ENCODE data around the gene SUFU. TPM values are rescaled to one million over a fixed set of nuclear protein-coding genes. Genes with fewer than 3 reads are reported as not detected.
A peak's percentile ranks its signal among the peaks of the same experiment; 100 is the strongest.

The SUFU gene
- total and polyA plus RNA-seq, 4 donors, result 1.8 to 3.8 (median 2.9) TPM

DNA sequence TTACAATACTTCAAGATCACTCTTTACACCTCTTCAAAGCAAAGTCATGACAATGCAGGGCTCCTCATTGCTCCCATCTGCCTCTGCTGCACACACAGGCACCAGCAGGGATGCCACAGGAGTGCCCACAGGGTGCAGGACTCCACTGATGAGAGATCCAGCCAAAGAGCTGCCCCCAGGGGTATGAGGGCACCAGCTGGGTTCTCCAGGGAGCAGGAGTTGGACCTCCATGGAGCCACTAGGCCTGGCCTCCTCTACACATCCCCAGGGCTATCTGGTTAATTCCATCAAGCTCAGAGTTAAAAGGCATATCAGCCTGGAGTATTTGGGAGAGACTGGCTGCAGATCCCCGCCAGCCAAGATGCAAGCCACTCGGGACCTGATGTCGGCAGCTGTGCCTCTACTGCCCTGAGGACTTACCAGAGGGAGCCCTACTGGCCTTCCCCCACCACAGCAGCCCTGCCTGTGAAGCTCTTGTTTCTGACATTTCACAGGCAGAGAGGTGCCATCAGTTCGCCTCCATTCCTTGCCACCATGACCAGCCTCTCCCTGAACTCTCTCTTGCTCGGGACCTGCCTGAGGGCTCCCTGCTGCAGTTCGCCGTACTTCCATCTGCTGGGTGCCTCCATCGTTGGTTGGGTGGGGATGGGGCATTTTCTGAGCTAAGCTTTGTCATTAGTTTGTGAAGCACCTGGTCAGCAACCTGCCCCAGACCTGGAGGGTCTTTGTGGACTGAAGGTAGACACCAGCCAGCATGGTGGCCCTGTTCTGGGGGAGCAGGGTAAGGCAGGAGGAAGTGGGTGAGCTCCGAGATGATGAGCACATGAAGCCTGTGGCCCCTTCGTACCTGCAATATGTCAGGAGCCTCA, 128.0 kb downstream of the SUFU start:
- Histone ChIP-seq H3K36me3 (ENCODE audit: control insufficient read depth in 4 of 4, insufficient read depth in 3 of 4, low read depth in 1 of 4, low read length in 3 of 4) (peaks cover 0 to 9% (median 0%) of the 10 kb centered on the region in 4 donors), H3K4me1 (ENCODE audit: control insufficient read depth in 4 of 4, insufficient read depth in 4 of 4, low read length in 3 of 4) (peaks cover 15 to 28% (median 19%) of the 10 kb centered on the region in 4 donors), H3K9ac (ENCODE audit: low read depth in 1 of 2, low read length in 2 of 2) (no peak overlapping the region), H3K4me3 (ENCODE audit: low read depth in 1 of 3, low read length in 3 of 3) (no peak overlapping the region), H3K9me3 (ENCODE audit: control insufficient read depth in 4 of 4, low read length in 3 of 4) (no peaks in the 10 kb centered on the region), H3K27ac (ENCODE audit: low read depth in 1 of 2, low read length in 2 of 2) (peak overlapping the region; percentile 47 to 51), H3K27me3 (ENCODE audit: control insufficient read depth in 4 of 4, insufficient read depth in 4 of 4, low read length in 3 of 4) (no peaks in the 10 kb centered on the region)
- TF ChIP-seq TAF1 (conservative IDR thresholded peaks at IDR 0.05) (no peak), HNF4A (conservative IDR thresholded peaks at IDR 0.05) (no peak), GABPA (IDR thresholded peaks at IDR 0.05 in 1 of 2, conservative IDR thresholded peaks at IDR 0.05 in 1 of 2) (no peak), EGR1 (IDR thresholded peaks at IDR 0.05; ENCODE audit: low read depth in 2 of 2) (no peak)
- DNase-seq (ENCODE audit: low spot score), result no peak
- WGBS, result 90% methylated on average over 10 of the region's 10 CpGs

DNA sequence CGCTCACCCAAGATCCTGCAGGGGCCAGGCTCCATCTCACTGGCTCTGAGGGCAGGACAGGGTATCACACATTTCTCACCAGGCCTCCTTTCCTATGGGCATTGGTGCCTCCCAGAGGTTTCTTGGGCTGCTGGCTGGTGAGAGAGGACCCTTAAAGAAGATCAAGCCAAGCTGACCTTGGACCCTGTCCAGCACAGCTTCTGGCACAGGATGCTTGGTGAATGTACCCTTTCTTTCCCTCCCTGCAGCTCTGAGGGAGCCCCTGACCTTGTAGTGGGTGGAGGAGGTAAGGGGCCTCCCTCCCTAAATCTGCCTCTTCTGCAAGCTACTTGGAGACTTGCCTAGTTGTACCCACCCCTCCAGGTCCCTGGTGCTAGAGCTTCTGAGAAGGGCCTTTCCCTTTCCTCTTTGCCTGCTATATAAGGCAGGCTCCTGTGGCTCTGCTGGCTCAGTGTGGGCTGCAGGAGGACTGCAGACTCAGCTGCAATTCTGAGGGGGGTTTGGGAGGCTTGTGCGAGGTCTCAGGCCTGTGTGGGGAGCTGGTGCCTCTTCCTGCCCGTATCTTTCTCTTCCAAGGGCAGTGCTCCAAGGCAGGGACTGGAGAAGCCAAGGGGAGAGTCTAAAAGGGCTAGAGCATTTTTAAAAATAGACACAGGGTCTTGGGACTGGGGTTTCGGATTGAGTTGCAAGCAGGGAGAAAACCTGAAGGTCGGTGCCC, 128.8 kb downstream of the SUFU start:
- H3K9ac ChIP-seq (ENCODE audit: low read depth in 1 of 2, low read length in 2 of 2), result no peak overlapping the region
- peaks cover 8 to 24% (median 13%) of the 10 kb centered on the region in 4 donors for H3K4me1 ChIP-seq (ENCODE audit: control insufficient read depth in 4 of 4, insufficient read depth in 4 of 4, low read length in 3 of 4)
- TF ChIP-seq RAD21 (IDR thresholded peaks at IDR 0.05) (peak in 1 of 2 donors; percentile 5), JUND (IDR thresholded peaks at IDR 0.05) (no peak), FOXA1 (IDR thresholded peaks at IDR 0.05) (no peak), GABPA (IDR thresholded peaks at IDR 0.05 in 1 of 2, conservative IDR thresholded peaks at IDR 0.05 in 1 of 2) (no peak), NR2F2 (IDR thresholded peaks at IDR 0.05) (no peak), EGR1 (IDR thresholded peaks at IDR 0.05; ENCODE audit: low read depth in 2 of 2) (no peak)
- TF ChIP-seq, protein P1, sequence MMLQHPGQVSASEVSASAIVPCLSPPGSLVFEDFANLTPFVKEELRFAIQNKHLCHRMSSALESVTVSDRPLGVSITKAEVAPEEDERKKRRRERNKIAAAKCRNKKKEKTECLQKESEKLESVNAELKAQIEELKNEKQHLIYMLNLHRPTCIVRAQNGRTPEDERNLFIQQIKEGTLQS (IDR thresholded peaks at IDR 0.05), result no peak
- peak overlapping the region; percentile 47 to 51 for H3K27ac ChIP-seq (ENCODE audit: low read depth in 1 of 2, low read length in 2 of 2)
- H3K36me3 ChIP-seq (ENCODE audit: control insufficient read depth in 4 of 4, insufficient read depth in 3 of 4, low read depth in 1 of 4, low read length in 3 of 4), result peaks cover 0 to 9% (median 0%) of the 10 kb centered on the region in 4 donors
- no peak overlapping the region for H3K4me3 ChIP-seq (ENCODE audit: low read depth in 1 of 3, low read length in 3 of 3)
- no peaks in the 10 kb centered on the region for H3K27me3 ChIP-seq (ENCODE audit: control insufficient read depth in 4 of 4, insufficient read depth in 4 of 4, low read length in 3 of 4)
- no peaks in the 10 kb centered on the region for H3K9me3 ChIP-seq (ENCODE audit: control insufficient read depth in 4 of 4, low read length in 3 of 4)
- no peak for DNase-seq (ENCODE audit: low spot score)
- 65% methylated on average over 5 of the region's 5 CpGs for WGBS

DNA sequence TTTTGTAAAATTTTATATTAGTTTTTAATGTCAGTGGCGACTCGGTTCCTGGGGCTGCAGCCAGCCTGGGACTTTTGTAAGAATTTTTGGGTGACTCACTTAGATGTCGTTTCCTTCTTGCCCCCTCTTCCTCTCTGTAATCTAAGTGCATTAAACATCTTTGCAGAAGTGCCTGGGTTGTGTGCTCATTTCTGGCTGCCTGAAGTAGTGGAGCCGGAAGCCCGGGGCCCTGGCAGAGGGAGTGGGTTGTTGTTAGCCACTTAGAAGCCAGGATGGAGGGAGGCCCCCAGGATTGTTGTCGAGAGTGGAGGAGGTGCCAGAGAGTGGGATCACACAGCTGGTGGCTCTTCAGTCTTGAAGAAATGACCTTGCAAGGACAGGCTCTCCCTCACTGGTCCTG, 129.5 kb downstream of the SUFU start:
- peaks cover under 1 to 16% (median 6%) of the 10 kb centered on the region in 4 donors for H3K4me1 ChIP-seq (ENCODE audit: control insufficient read depth in 4 of 4, insufficient read depth in 4 of 4, low read length in 3 of 4)

More for the DNA sequence above, 129.5 kb downstream of the SUFU start:
- WGBS, result 65% methylated on average over 6 of the region's 6 CpGs
- DNase-seq (ENCODE audit: low spot score), result no peak
- H3K36me3 ChIP-seq (ENCODE audit: control insufficient read depth in 4 of 4, insufficient read depth in 3 of 4, low read depth in 1 of 4, low read length in 3 of 4), result peaks cover 0 to 9% (median 0%) of the 10 kb centered on the region in 4 donors
- TF ChIP-seq JUND (IDR thresholded peaks at IDR 0.05), result peak in 1 of 2 donors; percentile 63
- no peak for TF ChIP-seq EGR1 (IDR thresholded peaks at IDR 0.05; ENCODE audit: low read depth in 2 of 2)
- TF ChIP-seq HNF4G (IDR thresholded peaks at IDR 0.05), result no peak
- TF ChIP-seq, protein P1 (IDR thresholded peaks at IDR 0.05), result no peak
- no peak for TF ChIP-seq TAF1 (conservative IDR thresholded peaks at IDR 0.05)
- TF ChIP-seq, protein P2, sequence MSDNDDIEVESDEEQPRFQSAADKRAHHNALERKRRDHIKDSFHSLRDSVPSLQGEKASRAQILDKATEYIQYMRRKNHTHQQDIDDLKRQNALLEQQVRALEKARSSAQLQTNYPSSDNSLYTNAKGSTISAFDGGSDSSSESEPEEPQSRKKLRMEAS (IDR thresholded peaks at IDR 0.05), result peak; percentile 28
- peak; percentile 87 for TF ChIP-seq NR2F2 (IDR thresholded peaks at IDR 0.05)
- no peak for TF ChIP-seq RXRA (IDR thresholded peaks at IDR 0.05)
- TF ChIP-seq, protein P3, sequence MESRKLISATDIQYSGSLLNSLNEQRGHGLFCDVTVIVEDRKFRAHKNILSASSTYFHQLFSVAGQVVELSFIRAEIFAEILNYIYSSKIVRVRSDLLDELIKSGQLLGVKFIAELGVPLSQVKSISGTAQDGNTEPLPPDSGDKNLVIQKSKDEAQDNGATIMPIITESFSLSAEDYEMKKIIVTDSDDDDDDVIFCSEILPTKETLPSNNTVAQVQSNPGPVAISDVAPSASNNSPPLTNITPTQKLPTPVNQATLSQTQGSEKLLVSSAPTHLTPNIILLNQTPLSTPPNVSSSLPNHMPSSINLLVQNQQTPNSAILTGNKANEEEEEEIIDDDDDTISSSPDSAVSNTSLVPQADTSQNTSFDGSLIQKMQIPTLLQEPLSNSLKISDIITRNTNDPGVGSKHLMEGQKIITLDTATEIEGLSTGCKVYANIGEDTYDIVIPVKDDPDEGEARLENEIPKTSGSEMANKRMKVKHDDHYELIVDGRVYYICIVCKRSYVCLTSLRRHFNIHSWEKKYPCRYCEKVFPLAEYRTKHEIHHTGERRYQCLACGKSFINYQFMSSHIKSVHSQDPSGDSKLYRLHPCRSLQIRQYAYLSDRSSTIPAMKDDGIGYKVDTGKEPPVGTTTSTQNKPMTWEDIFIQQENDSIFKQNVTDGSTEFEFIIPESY (IDR thresholded peaks at IDR 0.05), result no peak
- no peak overlapping the region for H3K4me3 ChIP-seq (ENCODE audit: low read depth in 1 of 3, low read length in 3 of 3)
- H3K27me3 ChIP-seq (ENCODE audit: control insufficient read depth in 4 of 4, insufficient read depth in 4 of 4, low read length in 3 of 4), result no peaks in the 10 kb centered on the region
- H3K9ac ChIP-seq (ENCODE audit: low read depth in 1 of 2, low read length in 2 of 2), result no peak overlapping the region
- peak overlapping the region; percentile 63 to 78 for H3K27ac ChIP-seq (ENCODE audit: low read depth in 1 of 2, low read length in 2 of 2)
- H3K9me3 ChIP-seq (ENCODE audit: control insufficient read depth in 4 of 4, low read length in 3 of 4), result no peaks in the 10 kb centered on the region
